H1 (cell line): ENCODE results near the gene SLC8A3. TPM values are rescaled to one million over a fixed set of nuclear protein-coding genes. Genes with fewer than 3 reads are reported as not detected.

Source experiments
- CTBP2 ChIP-seq: IDR thresholded peaks from 2 replicates; pipeline ENCODE4 v1.7.0; 2011; ENCODE audit warnings: borderline replicate concordance, mild to moderate bottlenecking, moderate library complexity, mixed read lengths, low read length; ENCODE audit not compliant: insufficient read depth, insufficient read length
- polyA plus RNA-seq, 7 experiments: library from polyadenylated mRNA; depleted of rRNA in 3 of 7; stranded (reverse) in 5 of 7; unstranded in 2 of 7; fragments of >200 nt in 5 of 7; fragments of 200-250 nt in 2 of 7; gene quantifications; 1 replicate in 5 of 7; 2 replicates in 1 of 7; 4 replicates in 1 of 7; pipeline versions ENCODE4 v1.2.1 to v1.2.3, GENCODE V29; 2011 to 2013; ENCODE audit warnings: missing spikeins in 2 of 7, mixed read lengths in 2 of 7
- total RNA-seq: library from RNA; stranded (reverse); fragmentation: NEBNext Ultra II Directional; extraction: Animal tissue kit (Norgen Biotek cat#: 25700); gene quantifications from 2 replicates; pipeline ENCODE4 v1.2.1, GENCODE V29; 2021

The SLC8A3 gene
- total and polyA plus RNA-seq, 2 of the 8 experiments (the other 6 are each of a cell fraction or from before 2014, with no cell fraction given), result 0.38 to 1.1 TPM

GRCh38 chr14:70018713-70019211 lies 170.0 kb downstream of the SLC8A3 start (continued):
- TF ChIP-seq CTBP2, result no peak
- TF ChIP-seq, all 59 proteins: peak for 0
